Right atrium auricular region (tissue), 2 donors: ENCODE measurements around the gene FNBP1. TPM values are rescaled to one million over a fixed set of nuclear protein-coding genes. Genes with fewer than 3 reads are reported as not detected.
A peak's percentile ranks its signal among the peaks of the same experiment; 100 is the strongest.

Experiments
- DNase-seq: peaks from one replicate; pipeline ENCODE4 v3.0.0-alpha.2; 2019; ENCODE audit warnings: low spot score
- H3K27ac ChIP-seq, 2 donors: fragments of 200-600 bp; sonication (generic); 1 replicate in 1 of 2; 2 replicates in 1 of 2; pipeline ENCODE4 v1.5.1; 2016 to 2019
- H3K27me3 ChIP-seq, 2 donors: fragments of 200-600 bp; sonication (generic); one replicate each; pipeline versions ENCODE4 v1.5.1 to v1.6.0; 2017 to 2019
- H3K36me3 ChIP-seq: fragments of 200-600 bp; sonication (generic); one replicate; pipeline ENCODE4 v1.5.1; 2016
- H3K4me1 ChIP-seq, 2 donors: fragments of 200-600 bp; sonication (generic); one replicate each; pipeline versions ENCODE4 v1.5.1 to v1.6.0; 2017 to 2019
- H3K4me3 ChIP-seq, 2 donors: fragments of 200-600 bp; sonication (generic); 1 replicate in 1 of 2; 2 replicates in 1 of 2; pipeline ENCODE4 v1.5.1; 2017 to 2019; ENCODE audit warnings: mild to moderate bottlenecking in 1 of 2, moderate library complexity in 1 of 2
- H3K9me3 ChIP-seq, 2 donors: fragments of 200-600 bp; sonication (generic); one replicate each; pipeline ENCODE4 v1.5.1; 2019
- total RNA-seq, 2 donors: library from RNA; depleted of rRNA; stranded (reverse); fragments of >200 nt; gene quantifications; one replicate each; pipeline ENCODE4 v1.1.0, GENCODE V29; 2016
- TF ChIP-seq, protein P1 (sequence below), 2 donors: fragments of 200-600 bp; sonication (generic); IDR thresholded peaks; one replicate each; pipeline ENCODE4 v1.5.1; 2019; ENCODE audit warnings: antibody characterized with exemption in 2 of 2

The FNBP1 gene
- total RNA-seq, 2 donors from 2014 or later, result 18.0 to 24.1 TPM

DNA sequence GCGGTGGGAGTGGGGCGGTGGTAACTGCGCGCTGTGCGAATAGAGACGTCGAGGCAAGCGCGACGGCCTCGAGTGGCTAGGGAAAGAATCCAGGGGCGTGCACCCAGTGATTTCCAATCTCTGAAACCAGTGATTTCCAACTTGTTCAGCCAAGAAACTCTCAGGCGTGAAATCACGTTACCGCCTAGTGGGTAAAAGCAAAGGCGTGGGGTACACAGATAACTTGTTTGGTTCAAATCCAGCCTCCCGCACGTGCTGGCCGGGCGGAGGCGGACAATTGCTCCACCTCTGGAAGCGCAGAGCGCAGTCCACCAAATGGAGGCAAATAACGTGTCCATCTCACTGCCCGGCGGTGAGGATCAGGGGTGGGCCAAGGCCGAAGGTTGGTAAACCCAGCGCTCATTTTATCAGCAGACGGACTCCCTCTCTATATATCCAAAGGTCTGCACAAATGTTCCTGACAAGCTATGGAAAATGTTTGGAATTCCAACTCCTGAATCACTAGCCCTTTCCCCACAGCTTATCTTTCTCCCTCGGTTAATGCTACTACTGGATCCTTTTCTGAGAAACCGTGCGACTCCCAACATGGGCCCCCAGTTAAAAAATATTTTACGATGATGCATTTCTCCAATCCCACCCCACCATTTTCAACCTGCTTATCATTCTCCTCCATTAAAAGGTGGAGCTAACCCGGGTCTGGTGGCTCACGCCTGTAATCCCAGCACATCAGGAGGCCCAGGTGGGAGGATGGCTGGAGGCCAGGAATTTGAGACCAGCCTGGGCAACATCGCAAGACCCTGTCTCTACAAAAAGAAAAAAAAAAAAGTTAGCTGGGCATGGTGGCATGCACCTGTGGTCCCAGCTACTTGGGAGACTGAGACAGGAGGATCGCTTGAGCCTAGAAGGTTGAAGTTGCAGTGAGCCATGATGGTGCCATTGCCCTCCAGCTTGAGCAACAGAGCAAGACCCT lies 950 bp upstream of the FNBP1 start:
- DNase-seq, result peak; percentile 83
- Histone ChIP-seq H3K9me3 (no peaks in the 10 kb centered on the region), H3K27me3 (no peaks in the 10 kb centered on the region), H3K4me1 (peaks cover 0 to 28% of the 10 kb centered on the region in 2 donors), H3K4me3 (peak overlapping the region; percentile 85 to 98), H3K36me3 (no peaks in the 10 kb centered on the region), H3K27ac (peak overlapping the region; percentile 84 to 95)
- TF ChIP-seq, protein P1, sequence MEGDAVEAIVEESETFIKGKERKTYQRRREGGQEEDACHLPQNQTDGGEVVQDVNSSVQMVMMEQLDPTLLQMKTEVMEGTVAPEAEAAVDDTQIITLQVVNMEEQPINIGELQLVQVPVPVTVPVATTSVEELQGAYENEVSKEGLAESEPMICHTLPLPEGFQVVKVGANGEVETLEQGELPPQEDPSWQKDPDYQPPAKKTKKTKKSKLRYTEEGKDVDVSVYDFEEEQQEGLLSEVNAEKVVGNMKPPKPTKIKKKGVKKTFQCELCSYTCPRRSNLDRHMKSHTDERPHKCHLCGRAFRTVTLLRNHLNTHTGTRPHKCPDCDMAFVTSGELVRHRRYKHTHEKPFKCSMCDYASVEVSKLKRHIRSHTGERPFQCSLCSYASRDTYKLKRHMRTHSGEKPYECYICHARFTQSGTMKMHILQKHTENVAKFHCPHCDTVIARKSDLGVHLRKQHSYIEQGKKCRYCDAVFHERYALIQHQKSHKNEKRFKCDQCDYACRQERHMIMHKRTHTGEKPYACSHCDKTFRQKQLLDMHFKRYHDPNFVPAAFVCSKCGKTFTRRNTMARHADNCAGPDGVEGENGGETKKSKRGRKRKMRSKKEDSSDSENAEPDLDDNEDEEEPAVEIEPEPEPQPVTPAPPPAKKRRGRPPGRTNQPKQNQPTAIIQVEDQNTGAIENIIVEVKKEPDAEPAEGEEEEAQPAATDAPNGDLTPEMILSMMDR (IDR thresholded peaks at IDR 0.05), result peak in 1 of 2 donors; percentile 44

DNA sequence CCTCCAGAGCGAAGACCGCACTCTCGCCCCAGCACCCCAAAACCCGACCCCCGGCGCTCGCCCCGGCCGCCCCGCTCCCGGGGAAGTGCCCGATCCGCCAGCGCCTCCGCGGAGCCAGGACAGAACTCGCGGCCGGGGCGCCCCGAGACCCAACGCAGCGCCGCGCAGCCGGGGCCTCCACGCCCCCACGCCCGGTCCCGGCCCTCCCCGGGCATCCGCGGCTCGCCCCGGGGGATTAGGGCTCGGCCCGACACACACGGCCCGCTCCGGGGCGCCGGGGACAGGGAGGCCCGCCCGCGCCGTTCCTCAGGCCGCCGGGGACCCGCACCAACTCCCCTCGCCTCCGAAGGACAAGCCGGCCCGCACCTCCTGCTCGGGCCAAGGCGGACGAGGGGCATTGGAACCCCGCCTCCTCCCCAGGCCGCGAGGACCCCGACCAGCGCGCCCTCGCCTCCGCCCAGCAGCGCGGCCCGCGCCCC lies 544 bp downstream of the FNBP1 start:
- TF ChIP-seq, protein P1 (IDR thresholded peaks at IDR 0.05), result no peak
- Histone ChIP-seq H3K27ac (peak overlapping the region; percentile 84 to 95), H3K36me3 (no peaks in the 10 kb centered on the region), H3K4me3 (peak overlapping the region; percentile 85 to 98), H3K27me3 (no peaks in the 10 kb centered on the region), H3K4me1 (peaks cover 0 to 28% of the 10 kb centered on the region in 2 donors), H3K9me3 (no peaks in the 10 kb centered on the region)
- no peak for DNase-seq

DNA sequence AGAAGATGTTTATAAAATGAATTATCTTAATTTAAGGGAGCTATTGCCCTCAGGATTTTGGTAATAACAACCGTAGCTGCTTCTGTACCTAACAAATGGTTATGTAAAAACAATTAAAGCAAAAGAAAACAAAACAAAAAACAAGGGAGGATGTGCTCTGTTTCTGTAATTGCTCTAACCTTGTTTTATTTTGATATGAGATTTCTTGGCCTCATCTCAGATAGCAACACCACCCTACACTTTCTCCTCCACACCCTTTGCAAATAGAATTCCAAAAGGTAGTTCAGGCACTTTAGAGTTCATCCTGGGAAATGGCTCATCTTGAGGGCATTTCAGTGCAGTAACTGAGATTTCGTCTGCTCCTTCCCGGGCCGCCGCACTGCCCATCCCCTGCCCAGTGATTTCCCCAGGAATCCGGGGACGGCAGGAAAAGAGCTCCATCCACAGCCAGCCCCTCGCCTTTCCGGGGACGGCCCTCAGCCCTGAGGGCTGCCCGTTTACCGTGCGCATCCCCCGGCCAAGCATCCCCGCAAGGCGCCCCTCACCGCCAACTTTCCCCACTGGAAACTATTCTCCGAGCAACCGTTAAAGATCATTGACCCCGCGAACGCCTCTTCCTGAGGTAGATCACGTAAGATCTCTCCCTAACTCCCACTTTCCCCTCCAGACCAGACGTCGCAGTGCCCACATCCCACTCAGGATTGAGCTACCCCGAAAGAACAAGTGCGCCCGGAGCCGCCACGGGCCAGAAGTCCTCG lies 1.2 kb downstream of the FNBP1 start:
- no peak for DNase-seq
- TF ChIP-seq, protein P1 (IDR thresholded peaks at IDR 0.05), result no peak
- Histone ChIP-seq H3K27me3 (no peaks in the 10 kb centered on the region), H3K27ac (peak overlapping the region; percentile 84 to 95), H3K4me3 (peak overlapping the region; percentile 85 to 98), H3K4me1 (peaks cover 0 to 28% of the 10 kb centered on the region in 2 donors), H3K36me3 (no peaks in the 10 kb centered on the region), H3K9me3 (no peaks in the 10 kb centered on the region)

DNA sequence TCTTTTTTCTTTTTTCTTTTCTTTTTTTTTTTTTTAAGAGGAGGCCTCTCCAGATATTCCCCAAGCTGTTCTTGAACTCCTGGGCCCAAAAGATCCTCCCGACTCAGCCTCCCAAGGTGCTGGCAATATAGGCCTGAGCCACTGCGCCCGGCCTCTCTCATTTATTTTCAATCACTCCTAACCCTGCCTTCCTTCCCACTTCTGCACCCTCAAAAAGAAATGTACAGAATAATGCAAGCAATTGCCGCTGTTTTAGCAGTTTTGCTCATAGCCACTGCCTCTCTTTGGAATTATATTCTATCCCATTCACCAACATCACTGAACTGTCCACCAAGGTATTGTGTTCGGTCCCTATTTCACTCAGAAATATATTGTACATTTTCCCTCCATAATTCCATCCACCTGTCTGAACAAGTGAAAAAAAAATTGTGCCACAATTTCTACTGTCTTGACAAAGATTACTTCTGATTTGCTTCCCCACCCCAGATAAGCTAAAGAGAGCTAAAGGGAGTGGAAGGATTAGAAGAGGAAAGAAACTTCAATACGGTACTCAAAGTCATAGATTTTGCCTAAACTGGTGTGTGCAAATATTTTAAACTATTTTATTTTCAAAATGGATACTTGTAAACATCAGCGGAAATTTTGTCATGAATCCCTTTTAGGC lies 1.9 kb downstream of the FNBP1 start:
- Histone ChIP-seq H3K9me3 (no peaks in the 10 kb centered on the region), H3K4me1 (peaks cover 0 to 34% of the 10 kb centered on the region in 2 donors), H3K27ac (peak overlapping the region in 1 of 2 donors; percentile 95), H3K36me3 (no peaks in the 10 kb centered on the region), H3K27me3 (no peaks in the 10 kb centered on the region), H3K4me3 (peak overlapping the region; percentile 85 to 98)
- DNase-seq, result no peak
- TF ChIP-seq, protein P1 (IDR thresholded peaks at IDR 0.05), result no peak

DNA sequence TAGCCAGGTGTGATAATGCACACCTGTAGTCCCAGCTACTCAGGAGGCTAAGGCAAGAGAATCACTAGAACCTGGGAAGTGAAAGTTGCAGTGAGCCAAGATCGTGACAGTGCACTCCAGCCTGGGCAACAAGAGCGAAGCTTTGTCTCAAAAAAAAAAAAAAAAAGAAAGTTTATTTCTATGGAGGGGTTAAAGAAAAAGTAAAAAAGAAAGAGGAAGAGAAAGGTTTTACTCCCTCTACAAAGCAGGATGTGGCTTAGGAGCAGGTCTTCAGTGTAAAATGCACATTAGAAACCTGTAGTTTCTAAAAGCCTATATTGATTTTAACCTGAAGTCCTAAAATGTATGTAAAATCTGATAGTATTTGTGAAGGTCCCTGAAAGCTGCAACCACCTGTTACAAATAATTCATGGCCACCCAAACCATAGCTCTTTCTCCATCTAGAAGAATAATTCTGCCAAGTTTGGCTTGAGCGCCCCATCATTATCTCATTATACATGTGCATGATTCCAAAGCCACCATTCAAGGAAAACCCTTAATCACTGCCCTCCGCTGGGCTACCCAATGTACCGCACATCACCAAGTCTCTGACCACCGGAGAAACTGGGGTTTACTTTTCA lies 3.4 kb downstream of the FNBP1 start:
- H3K4me1 ChIP-seq, result peaks cover 0 to 37% of the 10 kb centered on the region in 2 donors
- no peaks in the 10 kb centered on the region for H3K36me3 ChIP-seq
- no peak overlapping the region for H3K27ac ChIP-seq
- no peaks in the 10 kb centered on the region for H3K9me3 ChIP-seq
- H3K4me3 ChIP-seq, result no peak overlapping the region
- TF ChIP-seq, protein P1 (IDR thresholded peaks at IDR 0.05), result no peak
- no peaks in the 10 kb centered on the region for H3K27me3 ChIP-seq
- peak; percentile 49 for DNase-seq
